ENCODE measurements around the gene MACROD2.

The MACROD2 gene

DNA sequence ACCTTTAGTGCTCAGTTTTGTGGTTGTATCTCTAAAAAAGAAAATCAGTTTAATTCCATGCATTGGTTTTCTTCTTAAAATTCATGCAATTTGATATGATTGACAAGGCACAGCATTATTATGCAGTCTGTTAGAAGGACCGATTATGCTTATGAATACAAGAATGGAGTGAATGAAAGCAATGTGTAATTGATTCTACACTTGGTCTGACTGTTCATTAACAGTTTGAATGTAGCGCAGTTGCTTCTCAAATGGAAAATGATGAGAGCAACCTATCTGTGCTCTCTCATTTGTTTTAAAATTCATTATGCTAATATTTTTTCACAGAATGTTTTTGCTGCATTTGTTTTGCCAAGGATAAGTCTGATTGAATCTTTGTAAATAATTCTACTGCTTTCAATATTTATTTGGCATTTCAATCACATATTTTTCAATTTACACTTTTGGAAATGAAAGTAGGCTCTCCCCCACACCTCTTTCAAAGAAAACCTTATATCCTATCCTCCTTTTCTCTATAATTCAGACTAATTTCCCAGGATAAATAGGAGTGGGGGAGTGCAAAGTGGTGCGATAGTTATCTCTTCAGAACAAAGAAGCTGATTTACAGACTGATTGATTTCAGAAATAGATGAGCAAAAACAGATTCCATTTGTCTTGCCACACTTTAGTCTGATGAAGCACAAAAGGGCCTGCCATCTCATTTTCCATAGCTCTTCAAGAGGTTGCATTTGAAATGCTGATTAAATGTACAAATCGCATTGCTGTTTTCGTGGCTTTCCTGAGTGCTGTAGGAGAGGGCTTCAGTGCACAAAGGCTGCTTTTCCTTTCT, 1227.4 kb downstream of the MACROD2 start:
- DNase-seq (ENCODE audit: low read depth): no peak

- no peak for DNase-seq (ENCODE audit: low read depth)
Measured at GRCh38 chr20:15224199-15224598, 1228.9 kb downstream of the MACROD2 start.

- no peak for DNase-seq (ENCODE audit: low read depth)
Measured at GRCh38 chr20:15227102-15227501, 1231.8 kb downstream of the MACROD2 start.

- no peak for DNase-seq (ENCODE audit: low read depth)
Measured at GRCh38 chr20:15232243-15232642, 1236.9 kb downstream of the MACROD2 start.

DNA sequence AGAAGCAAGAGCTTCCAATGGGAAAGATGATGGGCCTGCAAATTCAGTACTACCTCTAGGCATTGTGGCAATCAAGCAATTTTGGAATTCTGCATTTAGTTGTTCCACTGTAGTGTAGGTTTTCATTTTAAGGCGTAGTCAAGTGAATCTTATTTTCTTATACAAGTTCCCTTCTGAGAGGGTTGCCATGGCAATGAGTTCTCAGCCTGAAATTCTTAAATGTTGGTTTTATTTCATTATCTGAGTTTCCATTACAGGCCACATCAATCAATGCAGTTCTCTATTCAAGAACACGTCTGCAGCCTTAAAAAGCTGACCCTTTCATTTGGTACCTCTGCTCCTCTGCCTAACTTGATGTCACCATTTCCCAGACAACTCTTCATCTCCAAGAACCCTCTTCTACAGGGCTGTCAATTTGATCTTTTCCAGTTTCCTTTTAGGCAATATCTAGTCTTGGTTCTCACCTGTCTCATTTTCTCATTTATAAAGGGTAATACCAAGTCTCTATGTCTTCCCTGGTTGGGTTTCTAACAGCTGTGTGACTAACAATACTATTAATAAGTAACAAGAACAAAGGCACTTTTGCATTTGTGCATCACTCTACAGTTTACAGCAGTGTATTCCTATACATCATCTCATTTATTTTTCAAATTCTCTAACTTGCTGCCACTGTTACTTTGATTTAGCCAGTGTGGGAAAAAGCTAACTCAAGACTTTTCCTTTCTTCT, 1240.3 kb downstream of the MACROD2 start:
- DNase-seq (ENCODE audit: low read depth): no peak

- DNase-seq (ENCODE audit: low read depth): no peak
Measured at GRCh38 chr20:15236812-15237211, 1241.5 kb downstream of the MACROD2 start.

GRCh38 chr20:15239542-15240206, 1244.4 kb downstream of the MACROD2 start:
- no peak for DNase-seq (ENCODE audit: low read depth)

DNA sequence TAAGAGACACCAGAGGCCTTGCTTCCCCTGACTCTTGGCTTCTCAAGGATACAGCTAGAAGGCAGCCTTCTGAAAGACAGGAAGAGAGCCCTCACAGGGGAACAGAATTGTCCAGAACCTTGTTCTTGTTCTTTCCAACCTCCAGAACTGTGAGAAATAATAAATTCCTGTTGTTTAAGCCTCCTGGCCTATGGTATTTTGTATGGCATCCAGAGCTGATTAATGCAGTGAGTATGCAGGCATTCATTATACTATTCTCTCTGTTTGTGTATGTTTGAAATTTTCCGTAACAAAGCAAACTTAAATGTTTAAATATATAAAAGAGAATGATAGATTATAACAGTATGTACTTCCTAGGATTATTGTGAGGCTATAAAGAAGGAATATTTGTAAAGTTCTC, 1245.5 kb downstream of the MACROD2 start:
- DNase-seq (ENCODE audit: low read depth): no peak

DNA sequence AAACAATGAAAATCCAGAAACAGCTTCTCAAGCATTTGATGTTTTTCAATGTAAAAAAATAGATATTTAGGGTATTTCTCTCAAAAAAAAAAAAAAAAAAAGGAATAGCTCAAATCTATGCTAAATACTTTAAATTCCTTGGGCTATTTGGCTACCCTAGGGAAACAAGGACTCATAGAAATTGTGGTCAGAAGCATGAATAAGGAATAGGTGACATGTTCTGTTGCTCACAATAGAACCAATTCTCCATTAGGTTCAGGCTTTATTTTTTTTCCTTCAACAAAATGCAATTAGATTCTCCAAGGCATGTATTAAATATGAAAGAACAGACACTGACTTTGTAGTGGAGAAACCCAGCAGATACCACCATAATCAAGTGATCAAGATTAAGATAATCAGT, 1246.4 kb downstream of the MACROD2 start:
- DNase-seq (ENCODE audit: low read depth): no peak

DNA sequence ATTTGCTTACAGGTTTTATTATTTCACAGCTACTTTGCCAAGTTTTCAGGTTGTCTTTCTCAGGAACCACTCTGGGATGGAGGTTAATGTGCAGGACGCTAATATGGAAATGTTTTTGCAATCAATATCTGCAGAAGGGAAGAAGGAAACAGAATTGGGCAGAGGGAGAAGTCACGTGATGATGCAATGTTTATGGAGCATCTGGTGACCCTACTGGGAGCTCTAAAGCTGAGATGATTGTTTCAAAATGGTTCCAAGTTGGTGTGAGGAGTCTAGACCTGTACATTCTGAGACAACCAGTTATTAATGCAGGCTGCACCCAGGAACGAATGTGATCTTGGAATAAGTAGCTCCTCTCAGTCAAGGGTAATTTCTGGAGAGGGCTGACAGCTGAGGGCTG, 1247.5 kb downstream of the MACROD2 start:
- no peak for DNase-seq (ENCODE audit: low read depth)

- no peak for DNase-seq (ENCODE audit: low read depth)
Measured at GRCh38 chr20:15245896-15246295, 1250.6 kb downstream of the MACROD2 start.

GRCh38 chr20:15248618-15249395, 1253.5 kb downstream of the MACROD2 start:
- DNase-seq (ENCODE audit: low read depth): no peak

DNA sequence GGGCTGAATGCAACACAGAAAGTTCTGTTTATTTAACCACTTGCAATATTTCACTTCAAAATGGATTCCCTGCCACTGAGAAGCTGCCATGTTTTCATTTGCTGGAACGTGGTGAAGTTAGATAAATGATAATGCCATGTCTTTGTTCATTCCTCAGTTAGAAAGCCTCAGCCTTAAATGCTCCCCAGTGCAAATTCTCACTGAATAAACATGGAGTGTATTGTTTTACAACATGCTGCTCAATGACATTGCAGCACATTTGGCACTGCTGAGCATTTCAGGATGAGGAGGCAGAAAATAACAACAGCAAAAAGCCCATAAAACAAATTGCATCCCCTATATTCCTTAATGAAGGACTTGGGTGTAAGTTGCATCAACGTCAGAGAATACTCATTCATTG, 1255.9 kb downstream of the MACROD2 start:
- no peak for DNase-seq (ENCODE audit: low read depth)

GRCh38 chr20:15252304-15252703, 1257.0 kb downstream of the MACROD2 start:
- no peak for DNase-seq (ENCODE audit: low read depth)

DNA sequence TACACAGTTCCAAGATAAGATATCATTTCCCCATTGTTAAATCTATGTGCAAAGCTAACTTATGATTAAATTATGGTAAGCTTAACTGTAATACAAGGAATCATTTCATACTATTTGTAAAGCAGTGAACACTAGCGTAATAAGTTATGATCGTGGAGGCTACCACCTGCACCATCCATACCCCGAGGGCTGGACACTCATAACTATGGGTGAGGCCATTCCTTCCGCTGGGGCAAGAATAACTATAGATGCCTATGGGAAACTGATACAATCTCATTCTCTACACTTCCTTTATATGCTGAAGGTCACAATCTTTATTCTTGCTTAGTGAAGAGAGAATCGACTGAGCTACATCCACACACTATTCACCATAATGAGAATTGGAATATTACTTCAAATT, 1258.1 kb downstream of the MACROD2 start:
- DNase-seq (ENCODE audit: low read depth): no peak

DNA sequence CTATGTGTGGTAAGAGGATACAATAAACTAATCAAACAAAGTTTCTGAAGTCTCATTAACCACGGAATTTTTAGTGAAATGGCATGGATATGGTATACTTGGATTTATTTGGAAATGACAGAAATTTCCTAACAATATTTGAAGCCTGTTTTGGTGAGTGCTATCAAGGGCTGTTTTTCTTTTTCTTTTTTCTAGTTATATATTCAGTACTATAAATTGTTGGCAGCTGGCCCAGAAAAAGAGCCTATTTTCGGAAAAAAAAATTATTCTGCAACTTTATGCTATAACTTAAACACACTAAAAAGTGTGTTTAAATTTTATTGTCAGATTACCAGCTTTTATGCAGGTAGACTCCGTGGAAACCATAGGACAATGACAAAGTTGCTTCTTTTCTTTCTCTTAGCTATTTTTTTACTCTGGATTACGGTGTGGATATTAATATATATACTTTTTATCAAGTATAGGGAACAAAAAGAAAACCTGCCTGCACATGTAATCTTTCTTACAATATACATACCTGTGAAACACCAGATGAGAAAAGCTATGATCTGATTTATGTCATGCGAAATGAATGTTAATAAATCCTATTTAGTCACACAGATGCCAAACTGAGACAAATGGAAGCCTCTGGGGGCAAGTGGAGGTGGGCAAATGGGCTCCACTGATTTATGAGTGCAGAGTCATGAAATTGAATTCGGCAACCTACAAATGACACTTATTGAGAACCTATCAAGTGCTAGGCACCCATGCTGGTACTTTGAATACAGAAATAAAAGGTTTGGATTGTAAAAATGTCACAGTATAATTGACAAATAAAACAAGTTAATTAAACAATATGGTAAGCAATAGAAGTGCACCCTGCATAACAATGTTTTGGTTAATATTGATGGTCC, 1261.6 kb downstream of the MACROD2 start:
- no peak for DNase-seq (ENCODE audit: low read depth)

DNA sequence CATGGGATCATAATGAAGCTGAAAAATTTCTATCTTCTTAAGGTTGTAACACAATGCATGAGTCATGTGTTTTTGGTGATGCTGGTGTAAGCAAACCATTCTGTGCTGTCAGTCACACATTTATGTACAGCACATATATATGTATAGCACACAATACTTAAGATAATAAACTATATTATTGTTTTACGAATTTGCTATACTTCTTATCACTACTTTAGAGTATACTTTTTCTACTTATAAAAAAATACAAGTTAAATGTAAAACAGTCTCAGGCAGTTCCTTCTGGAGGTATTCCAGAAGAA, 1262.2 kb downstream of the MACROD2 start:
- no peak for DNase-seq (ENCODE audit: low read depth)

DNA sequence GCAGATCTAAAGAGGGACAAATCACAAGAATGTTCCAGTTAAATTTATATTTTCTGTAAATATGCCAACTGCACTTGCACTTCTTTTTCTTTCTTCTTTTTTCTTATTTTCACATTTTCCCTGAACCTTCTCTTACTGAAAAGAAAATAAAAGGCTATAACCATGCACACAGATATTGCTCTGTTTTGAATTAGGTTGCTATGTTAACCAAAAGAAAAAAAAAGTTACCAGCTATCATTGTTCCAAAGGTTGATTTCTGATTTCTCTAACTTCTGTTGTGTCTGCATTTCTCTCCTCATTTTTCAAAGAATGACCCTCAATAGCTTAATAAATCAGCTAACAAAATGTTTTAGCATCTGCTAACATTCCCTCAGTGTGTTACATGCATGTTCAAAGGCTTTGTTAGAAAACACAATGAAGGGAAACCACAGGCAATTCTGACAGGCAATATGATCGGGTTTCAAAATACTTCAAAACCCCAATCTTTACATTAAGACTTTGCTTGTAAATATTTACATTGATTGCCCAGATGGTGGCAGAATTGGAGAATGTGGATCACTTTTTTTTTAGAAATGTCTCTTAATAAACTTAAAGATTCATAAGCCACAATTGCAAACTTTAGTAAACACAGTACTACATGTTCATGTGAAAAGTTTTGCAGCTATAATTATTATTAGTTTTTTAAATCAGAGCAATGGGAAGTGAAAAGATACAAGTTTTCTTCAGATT, 1270.4 kb downstream of the MACROD2 start:
- DNase-seq (ENCODE audit: low read depth): no peak

DNA sequence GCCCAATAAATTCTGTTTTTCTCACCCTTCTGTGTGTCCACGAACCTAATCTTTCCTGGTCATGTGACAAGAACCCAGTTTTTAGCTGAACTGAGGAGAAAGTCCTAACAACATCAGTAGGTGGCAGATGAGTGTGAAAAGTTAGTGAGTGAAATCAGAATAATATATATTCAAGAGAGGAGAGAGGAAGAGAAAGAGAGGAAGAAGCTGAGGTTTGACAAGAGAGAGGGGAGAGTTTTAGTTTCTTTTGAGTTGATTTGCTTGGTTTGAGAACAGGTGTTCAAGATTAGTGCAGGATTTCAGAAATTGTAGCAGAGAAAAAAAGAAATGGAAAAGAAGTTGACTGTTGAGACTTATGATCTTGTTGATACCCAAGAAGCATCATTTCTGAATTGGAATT, 1272.6 kb downstream of the MACROD2 start:
- DNase-seq (ENCODE audit: low read depth): no peak

- DNase-seq (ENCODE audit: low read depth): no peak
Measured at GRCh38 chr20:15278041-15278440, 1282.7 kb downstream of the MACROD2 start.

GRCh38 chr20:15287329-15287728, 1292.0 kb downstream of the MACROD2 start:
- no peak for DNase-seq (ENCODE audit: low read depth)
